ENCODE data around the gene SERINC5. TPM values are rescaled to one million over a fixed set of nuclear protein-coding genes. Genes with fewer than 3 reads are reported as not detected.
"Not testable (repeated sequence)": the region's sequence is repeated elsewhere in the genome, so short reads cannot be mapped to it uniquely, and the experiment has no call there.

SERINC5 gene
- total RNA-seq, 1 donor from 2014 or later = 44.8 TPM

DNA sequence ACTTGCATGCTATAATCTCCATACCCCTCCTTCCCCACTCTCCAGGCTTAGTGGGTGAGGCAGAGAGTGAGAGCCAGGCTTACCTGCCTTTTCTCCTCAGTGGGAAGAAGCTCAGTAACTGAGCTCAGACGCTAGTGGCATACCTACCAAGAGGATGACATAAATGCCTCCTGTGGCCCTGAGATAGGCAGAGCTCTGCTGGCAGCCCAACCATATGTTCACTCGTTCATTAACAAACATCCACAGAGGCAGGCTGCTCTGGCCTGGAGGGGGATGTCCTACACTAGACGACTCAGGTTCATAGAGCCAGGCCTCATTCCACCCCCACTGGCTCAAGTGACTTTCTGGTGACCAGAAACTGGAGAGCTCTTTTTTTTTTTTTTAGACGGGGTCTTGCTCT, 139.4 kb downstream of the SERINC5 start:
- DNase-seq (ENCODE audit: low spot score in 2 of 2) (no peak), FAIRE-seq (no peak)

DNA sequence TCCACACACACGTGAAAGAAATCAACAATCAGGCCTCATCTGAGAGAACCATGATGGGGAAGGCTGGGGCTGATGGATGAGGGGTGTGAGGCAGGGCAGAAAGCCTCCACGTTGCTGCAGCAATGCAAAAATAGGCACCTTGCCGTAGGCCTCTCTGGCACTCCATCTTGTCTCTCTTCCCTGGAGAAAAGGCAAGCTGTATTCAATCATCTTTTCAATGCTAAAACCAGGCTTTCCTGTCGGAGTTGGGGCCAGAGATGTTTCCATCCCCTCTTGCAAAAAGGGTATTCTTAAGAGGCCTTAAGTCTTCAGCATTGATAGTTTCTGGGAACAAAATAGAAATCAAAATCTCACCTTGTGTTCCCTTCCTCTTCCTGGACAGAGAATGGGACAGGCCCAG, 139.8 kb downstream of the SERINC5 start:
- FAIRE-seq (no peak), DNase-seq (ENCODE audit: low spot score in 2 of 2) (no peak)

DNA sequence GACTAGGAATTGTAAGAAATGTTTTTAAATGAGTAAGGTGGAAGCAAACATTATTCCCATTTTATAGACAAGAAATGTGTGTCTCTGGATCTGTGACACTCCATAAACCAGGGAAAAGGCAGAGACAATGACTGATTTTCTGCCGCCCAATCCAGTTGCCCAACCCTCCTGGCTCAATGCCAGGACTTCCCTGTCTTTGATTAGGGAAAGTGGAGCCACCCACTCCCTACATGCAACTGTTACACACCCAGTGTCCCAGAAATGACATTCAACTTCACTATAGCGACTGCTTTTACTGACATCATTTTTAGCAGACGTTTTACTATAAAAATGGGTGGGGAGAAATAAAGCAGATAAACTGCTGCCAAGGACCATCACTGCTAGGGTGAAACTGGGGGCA, 141.0 kb downstream of the SERINC5 start:
- FAIRE-seq (no peak), DNase-seq (ENCODE audit: low spot score in 2 of 2) (no peak)

DNA sequence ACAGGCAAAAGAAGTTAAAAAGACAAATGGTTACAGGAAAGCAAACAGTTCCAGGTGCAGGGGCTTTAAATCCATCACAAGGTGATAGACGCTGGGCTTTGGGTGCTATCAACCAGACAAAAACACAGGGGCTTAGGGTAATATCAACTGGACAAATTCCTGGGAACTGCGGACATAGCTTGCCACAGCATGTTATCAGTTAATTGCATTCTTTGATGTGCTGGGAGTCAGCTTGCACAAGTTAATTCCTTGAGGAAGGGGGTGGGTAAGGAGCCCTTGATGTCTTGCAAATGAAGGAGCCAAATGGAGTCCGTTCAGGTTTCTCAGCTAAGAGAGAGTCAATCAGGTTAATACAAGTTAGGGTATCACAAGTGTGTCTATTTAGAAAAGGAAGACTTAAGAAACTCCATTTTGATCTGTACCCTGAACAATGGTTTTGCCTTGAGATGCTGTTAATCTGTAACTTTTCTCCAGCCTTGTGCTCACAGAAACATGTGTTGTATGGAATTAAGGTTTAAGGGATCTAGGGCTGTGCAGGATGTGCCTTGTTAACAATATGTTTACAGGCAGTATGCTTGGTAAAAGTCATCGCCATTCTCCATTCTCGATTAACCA, 144.4 kb downstream of the SERINC5 start:
- not testable (repeated sequence) for DNase-seq (ENCODE audit: low spot score in 2 of 2); FAIRE-seq

DNA sequence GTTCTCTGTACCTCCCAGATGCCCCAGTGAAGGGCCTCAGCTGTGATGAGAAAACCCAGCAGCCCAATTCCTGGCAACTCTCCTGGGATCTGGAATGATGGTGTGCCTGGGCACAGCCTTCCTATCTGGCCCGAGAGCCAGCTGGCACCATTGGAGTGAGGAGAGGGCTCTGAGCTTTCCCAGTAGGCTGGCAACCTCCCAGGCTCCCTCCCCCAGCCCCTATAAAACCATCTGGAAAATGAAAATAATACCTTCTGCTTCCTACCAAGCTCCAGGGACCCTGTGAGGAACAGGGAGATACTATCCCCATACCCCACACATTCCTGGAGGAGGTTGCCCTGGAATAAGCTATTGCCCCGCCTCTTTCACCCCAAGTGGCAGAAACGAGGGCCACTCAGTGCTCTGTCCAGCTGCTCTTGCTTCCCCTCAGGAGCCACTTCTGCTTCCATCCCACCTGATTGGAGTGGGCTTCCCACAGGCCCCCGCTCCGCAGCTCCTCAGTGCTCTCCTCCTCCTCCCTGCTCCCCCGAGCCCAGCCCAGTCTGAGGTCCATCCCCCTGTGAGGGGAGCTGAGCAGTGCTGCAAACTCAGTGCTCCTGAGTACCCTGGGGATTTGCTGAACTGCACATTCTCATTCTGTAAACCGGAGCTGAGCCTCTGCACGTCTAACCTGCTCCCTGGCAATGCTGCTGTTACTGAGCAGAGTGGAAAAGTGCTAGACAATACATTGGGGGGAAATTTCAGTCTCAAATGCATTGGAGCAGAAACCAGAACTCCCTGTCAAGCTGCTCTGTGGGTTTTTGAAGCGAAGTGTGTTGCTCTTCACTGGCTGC, 146.0 kb downstream of the SERINC5 start:
- DNase-seq (ENCODE audit: low spot score in 2 of 2) (no peak), FAIRE-seq (no peak)

DNA sequence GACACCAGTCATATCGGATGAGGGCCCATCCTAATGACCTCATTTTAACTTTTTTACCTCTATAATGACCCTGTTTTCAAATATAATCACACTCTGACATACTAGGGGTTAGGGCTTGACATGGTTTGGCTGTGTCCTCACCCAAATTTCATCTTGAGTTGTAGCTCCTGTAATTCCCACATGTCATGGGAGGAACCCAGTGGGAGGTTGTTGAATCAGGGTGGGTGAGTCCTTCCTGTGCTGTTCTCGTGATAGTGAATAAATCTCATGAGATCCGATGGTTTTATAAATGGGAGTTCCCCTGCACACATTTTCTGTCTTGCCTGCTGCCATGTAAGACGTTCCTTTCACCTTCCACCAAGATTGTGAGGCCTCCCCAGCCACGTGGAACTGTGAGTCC, 148.9 kb downstream of the SERINC5 start:
- FAIRE-seq = no peak

DNA sequence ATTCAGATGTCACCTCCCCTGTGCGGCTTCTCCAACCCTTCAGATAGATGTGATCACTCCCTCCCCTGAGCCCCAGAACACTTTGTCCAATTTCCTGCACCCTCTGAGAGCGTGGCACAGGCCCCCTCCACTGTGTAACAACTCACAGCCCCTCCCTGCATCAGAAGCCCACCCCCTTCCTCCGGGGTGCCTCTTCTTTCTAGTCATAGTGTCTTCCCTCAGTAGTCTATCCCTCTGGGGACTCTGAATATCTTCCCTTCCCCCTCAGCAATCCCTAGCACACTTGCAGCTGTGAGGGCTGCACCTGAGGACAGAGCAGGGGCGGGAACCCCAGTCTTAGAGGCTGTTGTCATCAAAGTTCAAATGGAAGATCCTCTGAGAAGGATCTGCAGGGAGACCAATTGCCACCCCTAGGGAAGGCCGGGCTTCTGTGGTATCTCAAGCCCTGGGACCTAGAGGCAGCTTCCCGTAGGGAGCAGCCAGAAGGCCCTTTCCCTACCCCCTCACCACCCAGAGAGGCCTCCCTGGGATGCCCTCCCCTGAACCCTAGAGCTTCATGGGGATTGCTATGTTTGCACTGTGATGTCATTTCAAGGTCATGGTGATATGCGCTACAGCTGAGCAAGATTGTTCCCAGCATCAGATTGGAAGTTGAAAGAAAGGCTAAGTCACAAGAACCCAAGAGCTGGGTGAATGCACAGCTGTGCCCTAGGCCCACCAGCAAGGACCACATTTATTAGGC, 150.0 kb downstream of the SERINC5 start:
- no peak for FAIRE-seq

More for the DNA sequence above, 148.9 kb downstream of the SERINC5 start:
- no peak for DNase-seq (ENCODE audit: low spot score in 2 of 2)

DNA sequence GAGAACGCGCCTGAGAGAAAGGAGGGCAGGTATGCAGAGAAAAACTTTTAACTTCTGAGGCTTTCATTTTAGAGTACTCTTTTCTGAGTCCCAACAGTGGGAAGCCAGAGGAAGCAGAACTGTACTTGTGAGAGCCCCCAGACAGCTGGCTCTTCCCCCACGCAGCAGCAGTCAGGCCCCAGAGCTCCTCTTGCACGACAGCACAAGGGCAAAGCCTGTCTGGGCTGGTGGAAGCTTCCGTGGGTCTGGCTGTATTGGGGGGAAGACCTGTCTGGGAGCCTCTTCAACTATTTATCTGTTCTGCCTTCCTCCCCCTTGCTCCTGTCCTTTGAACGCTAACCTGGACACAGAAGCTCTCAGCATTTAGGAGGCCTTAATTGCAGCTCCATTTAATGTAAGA, 152.5 kb downstream of the SERINC5 start:
- no peak for DNase-seq (ENCODE audit: low spot score in 2 of 2)
- FAIRE-seq = no peak

More for the DNA sequence above, 150.0 kb downstream of the SERINC5 start:
- DNase-seq (ENCODE audit: low spot score in 2 of 2) = no peak

DNA sequence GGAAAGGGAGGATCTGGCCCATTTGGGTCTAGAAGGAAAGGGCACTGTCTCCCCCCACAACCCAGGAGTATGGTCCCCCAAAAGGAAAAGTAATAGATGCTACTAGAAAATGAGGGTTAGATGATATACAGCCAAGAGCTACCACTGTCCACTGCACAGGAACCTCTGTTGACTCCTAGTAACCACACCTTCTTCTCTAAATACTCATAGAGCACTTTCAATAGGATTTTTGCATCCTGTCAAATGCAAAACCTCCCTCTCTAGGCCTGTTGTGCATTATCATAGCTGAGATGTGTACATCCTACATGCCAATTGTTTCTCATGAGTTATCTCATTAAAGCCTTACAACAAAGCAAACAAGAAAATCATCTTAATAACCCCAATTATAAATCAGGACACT, 153.9 kb downstream of the SERINC5 start:
- DNase-seq (ENCODE audit: low spot score in 2 of 2) = no peak
- FAIRE-seq = no peak

DNA sequence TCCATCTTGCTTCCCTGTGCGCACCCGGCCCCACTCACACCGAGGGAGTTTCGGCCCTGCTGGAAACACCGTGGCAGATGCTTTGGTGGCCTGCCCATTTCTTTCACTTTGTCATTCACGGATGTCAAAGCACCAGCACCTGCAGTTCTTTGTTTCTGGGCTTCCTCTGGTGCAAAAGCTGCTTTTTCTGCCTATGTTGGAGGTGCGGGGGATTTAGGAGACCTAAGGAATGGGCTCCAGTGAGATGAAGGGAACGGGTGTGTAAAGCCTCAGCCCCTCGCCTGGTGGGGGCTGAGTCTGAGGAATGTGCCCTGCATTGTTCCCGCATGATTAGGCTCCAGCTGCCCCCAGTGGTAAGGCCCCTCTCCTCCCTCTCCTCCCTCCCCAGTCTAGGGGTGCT, 158.4 kb downstream of the SERINC5 start:
- FAIRE-seq = no peak
- DNase-seq (ENCODE audit: low spot score in 2 of 2) = no peak

DNA sequence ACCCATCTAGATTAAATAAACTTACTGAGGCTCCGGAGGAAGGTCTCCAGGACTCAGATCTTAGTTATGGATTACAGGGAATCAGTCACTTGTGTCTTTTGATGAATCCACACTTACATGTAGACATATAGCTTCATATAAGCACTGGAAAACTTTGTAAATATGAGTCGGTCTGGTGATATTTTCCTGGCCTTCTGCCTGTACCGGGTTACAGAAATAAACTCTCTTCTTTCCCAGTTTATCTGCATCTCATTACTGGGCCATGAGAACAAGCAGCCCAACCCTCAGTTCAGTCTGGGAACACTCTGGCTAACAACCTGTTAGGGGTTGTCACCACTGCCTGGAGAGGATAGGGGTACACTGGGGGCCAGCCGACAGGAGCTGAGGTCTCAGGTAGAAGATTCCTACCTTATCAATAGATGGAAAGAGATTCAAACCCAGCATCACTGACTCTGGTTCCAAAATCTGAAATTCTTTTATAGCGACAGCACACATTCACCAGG, 161.6 kb downstream of the SERINC5 start:
- DNase-seq (ENCODE audit: low spot score in 2 of 2) (no peak), FAIRE-seq (no peak)

DNA sequence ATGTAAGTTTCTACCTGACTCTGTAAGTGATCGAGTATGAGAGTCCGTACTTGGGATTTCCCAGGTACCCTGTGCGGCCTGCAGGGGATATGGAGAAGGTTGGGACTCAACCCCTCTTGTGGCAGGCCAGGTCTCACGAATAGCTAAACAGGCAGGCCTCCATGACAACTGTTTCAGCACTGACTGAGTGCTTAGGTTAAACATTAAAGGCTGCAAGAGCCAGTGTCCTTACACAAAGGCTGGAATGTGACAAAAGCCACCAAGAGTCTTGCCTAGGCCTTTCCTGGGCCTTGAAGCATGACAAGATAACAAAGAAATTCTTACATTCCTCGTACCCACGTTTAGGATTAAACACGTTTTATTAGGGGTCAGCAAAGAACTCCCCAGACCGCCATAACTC, 162.1 kb downstream of the SERINC5 start:
- no peak for FAIRE-seq

DNA sequence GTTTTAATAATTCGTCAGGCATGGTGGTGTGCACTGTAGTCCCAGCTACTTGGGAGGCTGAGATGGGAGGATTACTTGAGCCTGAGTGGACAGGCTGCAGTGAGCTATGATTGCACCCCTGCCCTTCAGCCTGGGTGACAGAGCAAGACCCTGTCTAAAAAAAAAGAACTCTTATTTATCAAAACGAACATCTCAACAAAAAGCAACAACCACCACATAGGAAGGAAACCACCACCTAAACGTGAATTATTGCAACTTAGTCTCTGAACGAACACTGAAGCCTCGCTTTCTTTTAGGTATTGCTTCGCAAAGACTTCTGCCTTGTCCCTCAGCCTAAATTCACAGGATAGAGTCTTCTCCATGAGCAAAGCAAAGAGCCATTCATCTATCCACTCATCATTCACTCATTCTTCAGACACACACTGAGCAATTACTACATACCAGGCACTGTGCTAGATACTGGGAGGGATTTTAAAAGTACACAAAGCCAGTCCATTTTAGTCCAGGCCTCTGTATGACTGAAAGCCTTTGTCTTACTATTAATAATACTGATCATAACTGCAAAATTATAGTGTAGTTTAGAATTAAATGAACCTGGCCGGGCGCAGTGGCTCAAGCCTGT, 163.3 kb downstream of the SERINC5 start:
- DNase-seq (ENCODE audit: low spot score in 2 of 2) = no peak
- no peak for FAIRE-seq

More for the DNA sequence above, 162.1 kb downstream of the SERINC5 start:
- DNase-seq (ENCODE audit: low spot score in 2 of 2) = no peak

DNA sequence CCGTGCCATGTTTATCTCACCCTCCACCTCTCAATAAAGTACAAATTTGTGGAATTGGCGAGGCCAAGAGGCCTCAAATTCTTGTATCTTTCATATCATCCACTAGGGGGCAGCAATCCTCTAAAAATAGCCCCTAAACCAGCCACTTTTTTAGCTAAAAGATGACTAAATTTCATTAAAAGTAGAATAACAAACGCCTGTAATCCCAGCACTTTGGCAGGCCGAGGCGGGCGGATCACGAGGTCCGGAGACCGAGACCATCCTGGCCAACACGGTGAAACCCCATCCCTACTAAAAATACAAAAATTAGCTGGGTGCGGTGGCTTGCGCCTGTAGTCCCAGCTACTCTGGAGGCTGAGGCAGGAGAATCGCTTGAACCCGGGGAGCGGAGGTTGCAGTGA, 164.1 kb downstream of the SERINC5 start:
- FAIRE-seq (peak; percentile 66), DNase-seq (ENCODE audit: low spot score in 2 of 2) (peak; percentile 37 to 66)

DNA sequence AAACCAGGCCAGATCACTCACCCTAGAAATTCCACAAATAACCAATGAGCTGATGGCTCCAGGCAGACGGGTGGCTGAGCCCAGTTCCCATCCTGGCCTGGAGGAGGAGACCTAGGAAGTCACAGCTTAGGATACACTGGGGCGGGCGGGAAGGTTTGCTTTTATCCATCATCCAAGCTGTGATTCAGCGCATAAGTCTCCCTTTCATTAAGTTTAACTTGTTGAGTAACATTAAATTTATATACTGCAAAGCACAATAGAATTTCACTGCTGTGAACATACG, 165.0 kb downstream of the SERINC5 start:
- no peak for FAIRE-seq
- no peak for DNase-seq (ENCODE audit: low spot score in 2 of 2)

DNA sequence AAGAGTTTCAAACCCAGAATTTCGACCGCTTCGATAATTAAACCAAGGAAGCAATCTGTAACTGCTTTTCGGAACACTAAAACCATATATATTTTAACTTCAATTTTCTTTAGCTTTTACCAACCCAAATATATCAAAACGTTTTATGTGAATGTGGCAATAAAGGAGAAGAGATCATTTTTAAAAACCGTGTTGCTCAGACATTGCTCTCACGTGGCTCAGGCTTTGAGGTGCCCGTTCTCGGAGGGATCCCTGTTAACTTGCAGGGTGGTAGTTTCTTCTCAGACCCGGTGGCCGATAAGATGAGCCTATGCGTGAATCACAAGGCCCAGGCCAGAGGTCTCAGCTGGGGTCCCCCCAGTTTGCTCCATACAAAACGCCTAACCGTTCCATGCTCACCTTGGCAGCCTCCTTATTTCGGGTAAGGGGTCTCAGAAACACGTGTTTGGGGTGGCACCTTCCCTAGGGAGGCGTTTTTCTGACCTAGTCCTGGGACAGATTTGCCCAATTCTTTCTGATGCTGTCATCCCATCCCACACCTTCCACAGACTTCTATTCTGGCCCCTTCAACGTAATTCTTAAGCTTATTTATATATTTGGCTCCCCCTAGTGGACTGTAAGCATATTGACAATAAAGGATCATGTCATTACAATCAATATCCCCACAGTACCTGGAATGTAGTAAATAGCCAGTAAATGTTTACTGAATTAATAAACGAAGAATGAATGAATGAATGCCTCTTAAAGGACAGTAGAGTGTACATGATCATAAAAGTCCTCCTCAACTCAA, 172.6 kb downstream of the SERINC5 start:
- peak; percentile 58 to 65 for DNase-seq (ENCODE audit: low spot score in 2 of 2)
- FAIRE-seq = no peak

DNA sequence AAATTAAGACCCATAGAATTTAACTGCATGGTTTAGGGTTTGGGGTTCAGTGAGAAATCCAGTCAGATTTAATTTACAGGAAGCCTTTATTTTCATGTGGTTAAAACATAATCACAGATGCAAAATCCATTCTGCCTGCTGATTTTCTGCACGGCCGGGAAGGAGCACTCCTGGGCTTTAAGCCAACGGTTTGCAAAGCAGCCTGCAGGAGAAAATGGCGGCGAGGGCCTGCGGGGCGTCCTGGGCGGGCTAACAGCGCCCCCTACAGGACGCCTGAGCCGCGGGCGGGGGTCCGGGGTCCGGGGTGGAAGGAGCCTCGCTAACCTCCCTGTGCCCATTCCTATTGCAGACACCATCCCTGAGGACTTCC, 173.1 kb downstream of the SERINC5 start:
- peak in 1 of 2 donors; percentile 58 for DNase-seq (ENCODE audit: low spot score in 2 of 2)
- FAIRE-seq = no peak

DNA sequence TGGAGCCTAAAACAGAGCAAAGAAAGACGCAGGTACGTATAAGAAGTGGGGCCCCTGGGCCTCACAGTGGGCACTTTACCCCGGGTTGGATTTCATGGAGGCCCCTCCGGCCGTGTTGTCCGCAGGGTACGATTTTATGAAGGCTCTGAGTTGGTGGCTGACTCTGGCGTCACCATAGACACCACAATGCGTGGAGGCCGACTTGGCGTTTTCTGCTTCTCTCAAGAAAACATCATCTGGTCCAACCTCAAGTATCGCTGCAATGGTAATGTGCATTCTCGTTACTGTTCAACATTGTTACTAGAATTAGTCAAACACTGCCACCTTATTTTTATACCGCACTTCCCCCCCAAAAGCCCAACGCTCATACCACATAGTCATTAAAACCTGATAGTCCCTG, 173.6 kb downstream of the SERINC5 start:
- no peak for FAIRE-seq
- no peak for DNase-seq (ENCODE audit: low spot score in 2 of 2)

DNA sequence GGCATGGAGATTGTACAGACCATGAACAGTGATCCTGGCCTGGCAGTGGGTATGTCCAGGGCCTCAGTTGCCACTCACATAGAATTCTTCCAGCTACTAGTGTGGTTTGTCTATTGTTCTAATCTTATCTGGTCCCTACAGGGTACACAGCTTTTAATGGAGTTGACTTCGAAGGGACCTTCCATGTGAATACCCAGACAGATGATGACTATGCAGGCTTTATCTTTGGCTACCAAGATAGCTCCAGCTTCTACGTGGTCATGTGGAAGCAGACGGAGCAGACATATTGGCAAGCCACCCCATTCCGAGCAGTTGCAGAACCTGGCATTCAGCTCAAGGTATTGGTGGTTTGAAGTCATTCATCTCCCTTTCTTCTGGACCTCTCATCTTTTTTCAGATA, 176.9 kb downstream of the SERINC5 start:
- no peak for FAIRE-seq
- DNase-seq (ENCODE audit: low spot score in 2 of 2) = no peak

DNA sequence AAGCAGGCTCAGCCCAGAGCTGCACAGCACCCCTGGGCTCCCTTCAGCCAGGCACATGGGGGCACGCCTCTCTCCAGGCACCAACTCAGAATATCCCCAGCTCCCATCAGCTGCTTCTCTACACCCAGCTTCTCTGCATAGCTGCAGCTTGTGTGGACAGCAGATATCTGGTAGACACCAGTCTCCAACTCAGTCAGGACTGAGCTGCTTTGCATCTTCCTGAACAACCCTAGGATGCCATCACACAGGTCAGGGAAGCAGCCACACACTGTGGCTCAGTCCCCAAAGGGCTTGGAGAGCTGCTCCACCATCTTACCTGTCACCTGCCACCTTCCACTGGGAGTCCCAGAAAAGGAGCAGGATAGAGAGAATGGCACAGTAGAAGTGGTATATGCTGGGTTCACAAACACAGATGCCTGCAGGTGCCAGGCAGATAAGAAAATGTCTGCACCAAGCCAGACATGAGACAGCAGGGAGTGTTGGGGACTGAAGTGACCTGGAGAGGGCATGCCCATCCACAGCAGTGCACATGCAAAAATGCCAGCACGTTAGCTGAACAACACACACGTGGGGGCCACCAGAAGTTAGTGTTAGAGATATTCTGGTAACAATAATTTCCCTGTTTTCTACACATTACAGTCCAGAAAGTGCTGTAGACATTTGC, 178.7 kb downstream of the SERINC5 start:
- no peak for FAIRE-seq
- no peak for DNase-seq (ENCODE audit: low spot score in 2 of 2)

All from frontal cortex (tissue), 4 donors.